ENCODE data around the gene ZBTB43. TPM values are rescaled to one million over a fixed set of nuclear protein-coding genes. Genes with fewer than 3 reads are reported as not detected.
"Not testable (repeated sequence)": the region's sequence is repeated elsewhere in the genome, so short reads cannot be mapped to it uniquely, and the experiment has no call there.

ZBTB43 gene
- total RNA-seq, 1 donor from 2014 or later: 21.5 TPM

- DNase-seq (ENCODE audit: low read depth): peak; percentile 25
- no peak for FAIRE-seq
- Mint-ChIP-seq H3K27ac (ENCODE audit: unreplicated experiment) (peak overlapping the region; percentile 79), H3K36me3 (ENCODE audit: low read depth, unreplicated experiment) (no peaks in the 10 kb centered on the region), H3K27me3 (ENCODE audit: low read depth, unreplicated experiment) (no peaks in the 10 kb centered on the region), H3K9me3 (ENCODE audit: unreplicated experiment) (no peaks in the 10 kb centered on the region), H3K4me1 (ENCODE audit: low read depth, unreplicated experiment) (peaks cover 10% of the 10 kb centered on the region), H3K4me3 (ENCODE audit: unreplicated experiment) (peak overlapping the region; percentile 91)
- Histone ChIP-seq H3K36me3 (ENCODE audit: insufficient read depth, low read length) (peaks cover 10% of the 10 kb centered on the region), H3K79me2 (ENCODE audit: insufficient read depth, low read length) (peaks cover 46% of the 10 kb centered on the region), H4K20me1 (ENCODE audit: insufficient read depth, low read length) (peaks cover 38% of the 10 kb centered on the region), H3K9me3 (ENCODE audit: insufficient read depth, low read depth, low read length) (no peaks in the 10 kb centered on the region), H3K4me2 (ENCODE audit: low read length) (peak overlapping the region; percentile 97), H3K27ac (ENCODE audit: low read depth, low read length) (peak overlapping the region; percentile 75), H3K4me3 (ENCODE audit: insufficient read depth, low read depth, low read length) (peak overlapping the region; percentile 88), H2AFZ (ENCODE audit: low read depth, low read length) (peak overlapping the region; percentile 99), H3K4me1 (ENCODE audit: insufficient read depth, low read length) (peaks cover 13% of the 10 kb centered on the region), H3K9ac (ENCODE audit: low read length) (peak overlapping the region; percentile 93), H3K27me3 (ENCODE audit: insufficient read depth, low read length) (no peaks in the 10 kb centered on the region)
- TF ChIP-seq CTCF (IDR thresholded peaks at IDR 0.05; ENCODE audit: insufficient read depth, low read depth, low read length) (no peak), EZH2 (IDR thresholded peaks at IDR 0.05; ENCODE audit: insufficient read depth, low read length) (no peak)
These were observed 868 bp downstream of the ZBTB43 start for GRCh38 chr9:126805554-126806262.

GRCh38 chr9:126806336-126806735 lies 1.5 kb downstream of the ZBTB43 start:
- Histone ChIP-seq H3K4me2 (ENCODE audit: low read length) (peak overlapping the region; percentile 97), H3K79me2 (ENCODE audit: insufficient read depth, low read length) (peaks cover 50% of the 10 kb centered on the region), H3K27me3 (ENCODE audit: insufficient read depth, low read length) (no peaks in the 10 kb centered on the region), H3K27ac (ENCODE audit: low read depth, low read length) (peak overlapping the region; percentile 75), H3K4me1 (ENCODE audit: insufficient read depth, low read length) (peaks cover 13% of the 10 kb centered on the region), H3K9me3 (ENCODE audit: insufficient read depth, low read depth, low read length) (no peaks in the 10 kb centered on the region), H3K36me3 (ENCODE audit: insufficient read depth, low read length) (peaks cover 10% of the 10 kb centered on the region), H4K20me1 (ENCODE audit: insufficient read depth, low read length) (peaks cover 38% of the 10 kb centered on the region), H3K4me3 (ENCODE audit: insufficient read depth, low read depth, low read length) (peak overlapping the region; percentile 88), H3K9ac (ENCODE audit: low read length) (peak overlapping the region; percentile 93), H2AFZ (ENCODE audit: low read depth, low read length) (no peak overlapping the region)
- Mint-ChIP-seq H3K36me3 (ENCODE audit: low read depth, unreplicated experiment) (no peaks in the 10 kb centered on the region), H3K27ac (ENCODE audit: unreplicated experiment) (peak overlapping the region; percentile 31), H3K27me3 (ENCODE audit: low read depth, unreplicated experiment) (no peaks in the 10 kb centered on the region), H3K9me3 (ENCODE audit: unreplicated experiment) (no peaks in the 10 kb centered on the region), H3K4me1 (ENCODE audit: low read depth, unreplicated experiment) (peaks cover 10% of the 10 kb centered on the region), H3K4me3 (ENCODE audit: unreplicated experiment) (peak overlapping the region; percentile 91)
- FAIRE-seq (no peak), DNase-seq (ENCODE audit: low read depth) (no peak)
- no peak for TF ChIP-seq EZH2 (IDR thresholded peaks at IDR 0.05; ENCODE audit: insufficient read depth, low read length)
- no peak for TF ChIP-seq CTCF (IDR thresholded peaks at IDR 0.05; ENCODE audit: insufficient read depth, low read depth, low read length)

GRCh38 chr9:126809068-126809467 lies 4.2 kb downstream of the ZBTB43 start:
- Mint-ChIP-seq H3K9me3 (ENCODE audit: unreplicated experiment) (no peaks in the 10 kb centered on the region), H3K4me3 (ENCODE audit: unreplicated experiment) (no peak overlapping the region), H3K36me3 (ENCODE audit: low read depth, unreplicated experiment) (peaks cover 10% of the 10 kb centered on the region), H3K4me1 (ENCODE audit: low read depth, unreplicated experiment) (peaks cover 10% of the 10 kb centered on the region), H3K27me3 (ENCODE audit: low read depth, unreplicated experiment) (no peaks in the 10 kb centered on the region), H3K27ac (ENCODE audit: unreplicated experiment) (no peak overlapping the region)
- Histone ChIP-seq H3K4me1 (ENCODE audit: insufficient read depth, low read length) (peaks cover 13% of the 10 kb centered on the region), H3K27ac (ENCODE audit: low read depth, low read length) (no peak overlapping the region), H3K4me2 (ENCODE audit: low read length) (no peak overlapping the region), H3K9me3 (ENCODE audit: insufficient read depth, low read depth, low read length) (no peaks in the 10 kb centered on the region), H3K9ac (ENCODE audit: low read length) (no peak overlapping the region), H3K4me3 (ENCODE audit: insufficient read depth, low read depth, low read length) (no peak overlapping the region), H3K36me3 (ENCODE audit: insufficient read depth, low read length) (peaks cover 19% of the 10 kb centered on the region), H3K79me2 (ENCODE audit: insufficient read depth, low read length) (peaks cover 76% of the 10 kb centered on the region), H2AFZ (ENCODE audit: low read depth, low read length) (no peak overlapping the region), H4K20me1 (ENCODE audit: insufficient read depth, low read length) (peaks cover 55% of the 10 kb centered on the region), H3K27me3 (ENCODE audit: insufficient read depth, low read length) (no peaks in the 10 kb centered on the region)
- DNase-seq (ENCODE audit: low read depth): no peak
- FAIRE-seq: no peak
- no peak for TF ChIP-seq CTCF (IDR thresholded peaks at IDR 0.05; ENCODE audit: insufficient read depth, low read depth, low read length)
- TF ChIP-seq EZH2 (IDR thresholded peaks at IDR 0.05; ENCODE audit: insufficient read depth, low read length): no peak

GRCh38 chr9:126810221-126810620 lies 5.4 kb downstream of the ZBTB43 start:
- not testable (repeated sequence) for H3K27me3 Mint-ChIP-seq (ENCODE audit: low read depth, unreplicated experiment); FAIRE-seq; H3K9me3 Mint-ChIP-seq (ENCODE audit: unreplicated experiment); H3K27ac Mint-ChIP-seq (ENCODE audit: unreplicated experiment); H3K9ac ChIP-seq (ENCODE audit: low read length); H2AFZ ChIP-seq (ENCODE audit: low read depth, low read length); DNase-seq (ENCODE audit: low read depth); H3K27ac ChIP-seq (ENCODE audit: low read depth, low read length); H3K9me3 ChIP-seq (ENCODE audit: insufficient read depth, low read depth, low read length); H3K4me3 ChIP-seq (ENCODE audit: insufficient read depth, low read depth, low read length); H3K27me3 ChIP-seq (ENCODE audit: insufficient read depth, low read length); H3K4me2 ChIP-seq (ENCODE audit: low read length); H3K4me3 Mint-ChIP-seq (ENCODE audit: unreplicated experiment)
- peaks cover 60% of the 10 kb centered on the region for H4K20me1 ChIP-seq (ENCODE audit: insufficient read depth, low read length)
- Mint-ChIP-seq H3K4me1 (ENCODE audit: low read depth, unreplicated experiment) (peaks cover 10% of the 10 kb centered on the region), H3K36me3 (ENCODE audit: low read depth, unreplicated experiment) (peaks cover 15% of the 10 kb centered on the region)
- peaks cover 13% of the 10 kb centered on the region for H3K4me1 ChIP-seq (ENCODE audit: insufficient read depth, low read length)
- peaks cover 82% of the 10 kb centered on the region for H3K79me2 ChIP-seq (ENCODE audit: insufficient read depth, low read length)
- peaks cover 21% of the 10 kb centered on the region for H3K36me3 ChIP-seq (ENCODE audit: insufficient read depth, low read length)

Data from astrocyte (in vitro differentiated cells and primary cell).